Right cardiac atrium (tissue), 5 donors: ENCODE measurements around the gene SGCA. TPM values are rescaled to one million over a fixed set of nuclear protein-coding genes. Genes with fewer than 3 reads are reported as not detected.
A peak's percentile ranks its signal among the peaks of the same experiment; 100 is the strongest.

Experiments used
- ATAC-seq, 2 donors: fragments of 200-7000 bp; cut with Tn5 transposase; one replicate each; pipeline versions ENCODE4 v1.8.0 to v1.9.1; 2020; ENCODE audit warnings: moderate library complexity in 2 of 2, mild to moderate bottlenecking in 1 of 2
- DNase-seq, 3 donors: peaks; one replicate each; pipeline ENCODE4 v3.0.0-alpha.2; 2020
- H3K27ac ChIP-seq: one replicate; pipeline ENCODE4 v1.5.1; 2013; ENCODE audit warnings: mild to moderate bottlenecking, low read length, control low read depth, moderate library complexity
- H3K27me3 ChIP-seq: one replicate; pipeline ENCODE4 v1.6.1; 2013; ENCODE audit not compliant: control insufficient read depth, insufficient read depth
- H3K4me1 ChIP-seq: one replicate; pipeline ENCODE4 v1.6.1; 2013; ENCODE audit warnings: low read length; ENCODE audit not compliant: control insufficient read depth, insufficient read depth
- H3K4me3 ChIP-seq: one replicate; pipeline ENCODE4 v1.5.1; 2013; ENCODE audit warnings: low read length, control low read depth
- H3K9me3 ChIP-seq: one replicate; pipeline ENCODE4 v1.6.1; 2013; ENCODE audit warnings: low read length; ENCODE audit not compliant: control insufficient read depth
- WGBS: extraction: QIAGEN DNeasy Blood & Tissue Kit; methylation state at CpG from one replicate; pipeline ENCODE4 v1.1.7; 2013; 5-methylcytosine and 5-hydroxymethylcytosine counted together
- intact Hi-C, 4 donors: fragments of 100-400 bp; cut with DNase I; formaldehyde crosslinking; loops; one replicate each; pipeline versions ENCODE4 v1.11.0 to v1.14.0; 2022 to 2023
- polyA plus RNA-seq: library from polyadenylated mRNA; stranded (reverse); fragments of 200-250 nt; gene quantifications from one replicate; pipeline ENCODE4 v1.2.3, GENCODE V29; 2013
- total RNA-seq, 4 donors: library from RNA; stranded (reverse); fragmentation: NEBNext Ultra II Directional; extraction: Animal tissue kit (Norgen Biotek cat#: 25700); gene quantifications; one replicate each; pipeline ENCODE4 v1.2.1, GENCODE V29; 2021
- donor health status: healthy with polysubstance abuse.
- donor health status: DM: no; HTN: yes; CAD: no.
- donor health status: DM: no; HTN: no; CAD: no.
- donor health status: DM: no; HTN: yes; CAD: no; lungs with severe emphysema.
- donor health status: DM: yes; HTN: yes; CAD: no.

Gene SGCA
- total and polyA plus RNA-seq, 5 donors, result 127 to 156 (median 134) TPM

DNA sequence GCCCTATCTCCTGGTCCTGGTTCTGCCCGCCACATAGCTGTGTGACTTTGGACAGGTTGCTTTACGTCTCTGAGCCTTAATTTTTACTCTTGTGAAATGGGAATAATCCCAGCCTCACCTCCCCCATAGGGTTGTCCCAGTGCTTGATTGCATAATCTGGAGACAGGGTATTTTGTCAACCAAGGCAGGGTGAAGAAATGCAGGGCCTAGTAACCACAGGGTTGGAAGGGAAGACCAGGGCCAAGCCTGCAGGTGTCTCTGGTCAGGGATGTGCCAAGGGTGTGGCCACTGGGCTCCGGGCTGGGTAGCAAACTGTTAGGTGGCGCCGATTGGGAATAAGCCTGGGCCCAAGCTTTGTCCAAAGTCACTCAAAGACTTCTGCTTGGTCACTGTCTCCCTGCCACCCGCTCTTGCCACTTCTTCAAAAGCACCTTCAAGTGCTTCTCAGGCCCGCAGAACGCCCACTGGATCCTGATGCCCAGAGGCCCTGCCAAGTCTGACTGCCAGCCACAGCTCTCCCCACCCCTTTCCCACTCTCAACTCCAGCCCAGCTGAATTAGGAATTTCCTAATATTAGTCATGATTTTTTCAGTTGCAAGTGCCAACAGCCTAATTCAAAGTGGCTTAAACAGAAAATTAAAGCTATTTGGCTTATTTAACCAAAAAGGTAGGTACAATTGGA is 56.2 kb downstream of the SGCA start:
- intact Hi-C loops, result no loop called here
- no peak overlapping the region for H3K4me3 ChIP-seq
- no peaks in the 10 kb centered on the region for H3K9me3 ChIP-seq
- no peaks in the 10 kb centered on the region for H3K27me3 ChIP-seq
- ATAC-seq, result peak; percentile 76 to 78
- 55% methylated on average over 8 of the region's 8 CpGs for WGBS
- H3K4me1 ChIP-seq, result peaks cover 7% of the 10 kb centered on the region
- peak; percentile 72 to 87 (median 81) for DNase-seq
- H3K27ac ChIP-seq, result peak overlapping the region; percentile 54

DNA sequence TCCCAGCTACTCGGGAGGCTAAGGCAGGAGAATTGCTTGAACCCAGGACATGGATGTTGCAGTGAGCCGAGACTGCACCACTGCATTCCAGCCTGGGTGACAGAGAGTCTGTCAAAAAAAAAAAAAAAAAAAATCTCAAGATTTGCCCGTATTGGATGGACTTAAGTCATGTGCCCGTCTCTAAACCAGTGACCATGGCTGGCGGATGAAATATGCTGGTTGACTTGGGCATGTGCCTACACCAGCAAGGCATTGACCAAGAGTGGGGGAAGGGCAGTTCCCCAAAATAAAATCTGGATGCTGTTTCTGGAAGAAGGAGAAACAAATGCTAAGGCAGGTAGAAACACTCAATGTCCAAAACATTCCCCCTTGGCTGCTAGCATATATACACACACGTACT is 57.1 kb downstream of the SGCA start:
- no peak overlapping the region for H3K27ac ChIP-seq
- intact Hi-C loops, result no loop called here
- DNase-seq (no peak), ATAC-seq (no peak)
- H3K4me3 ChIP-seq, result no peak overlapping the region
- no peaks in the 10 kb centered on the region for H3K9me3 ChIP-seq
- H3K27me3 ChIP-seq, result no peaks in the 10 kb centered on the region
- WGBS, result 82% methylated on average over 6 of the region's 6 CpGs
- H3K4me1 ChIP-seq, result peaks cover 7% of the 10 kb centered on the region

Other genes with a start within 250 kb of the SGCA start
- gene DLX4, start 196.8 kb upstream of the SGCA start, total RNA-seq, result under 1 TPM in 1 of 4 donors, not detected in 3; 0.12 TPM
- 0.09 TPM for gene DLX4, start 196.8 kb upstream of the SGCA start, polyA plus RNA-seq
- gene DLX3, start 170.8 kb upstream of the SGCA start, total RNA-seq, result under 1 TPM in 2 of 4 donors, not detected in 2; 0.12 to 0.14 TPM
- 0.16 TPM for gene DLX3, start 170.8 kb upstream of the SGCA start, polyA plus RNA-seq
- gene ITGA3, start 109.9 kb upstream of the SGCA start, total RNA-seq, result 10 to 100 TPM; 22.9 to 32.9 (median 28.4) TPM
- gene ITGA3, start 109.9 kb upstream of the SGCA start, polyA plus RNA-seq, result 21.5 TPM
- 100 to 1,000 TPM; 167 to 219 (median 182) TPM for gene PDK2, start 70.7 kb upstream of the SGCA start, total RNA-seq
- 149 TPM for gene PDK2, start 70.7 kb upstream of the SGCA start, polyA plus RNA-seq
- 1 to 10 TPM; 2.4 to 4.0 (median 3.5) TPM for gene SAMD14, start 35.8 kb upstream of the SGCA start, total RNA-seq
- gene SAMD14, start 35.8 kb upstream of the SGCA start, polyA plus RNA-seq, result 3.3 TPM
- gene PPP1R9B, start 15.3 kb upstream of the SGCA start, total RNA-seq, result 10 to 100 TPM; 33.2 to 40.7 (median 36.1) TPM
- gene PPP1R9B, start 15.3 kb upstream of the SGCA start, polyA plus RNA-seq, result 26.5 TPM
- 100 to 1,000 TPM in 1 of 4 donors, 10 to 100 TPM in 3; 58.4 to 138 (median 74.3) TPM for gene COL1A1, start 35.6 kb downstream of the SGCA start, total RNA-seq
- 24.8 TPM for gene COL1A1, start 35.6 kb downstream of the SGCA start, polyA plus RNA-seq
- not detected for gene TMEM92, start 108.5 kb downstream of the SGCA start, total RNA-seq
- not detected for gene TMEM92, start 108.5 kb downstream of the SGCA start, polyA plus RNA-seq
- gene XYLT2, start 180.1 kb downstream of the SGCA start, total RNA-seq, result 10 to 100 TPM; 15.8 to 19.1 (median 18.3) TPM
- 13.2 TPM for gene XYLT2, start 180.1 kb downstream of the SGCA start, polyA plus RNA-seq
- 10 to 100 TPM; 74.4 to 93.0 (median 82.0) TPM for gene MRPL27, start 207.2 kb downstream of the SGCA start, total RNA-seq
- 194 TPM for gene MRPL27, start 207.2 kb downstream of the SGCA start, polyA plus RNA-seq
- under 1 TPM in 2 of 4 donors, not detected in 2; 0.46 to 0.59 TPM for gene EME1, start 207.2 kb downstream of the SGCA start, total RNA-seq
- gene EME1, start 207.2 kb downstream of the SGCA start, polyA plus RNA-seq, result 0.36 TPM
- gene LRRC59, start 231.5 kb downstream of the SGCA start, total RNA-seq, result 10 to 100 TPM; 22.9 to 62.0 (median 33.3) TPM
- gene LRRC59, start 231.5 kb downstream of the SGCA start, polyA plus RNA-seq, result 22.0 TPM